Non-pigmented ciliary epithelial cell (primary cell): Measurements from ENCODE around the gene AQP1.

Source experiments
- DNase-seq: peaks from one replicate; pipeline ENCODE4 v3.0.0-alpha.2; 2010; ENCODE audit warnings: low read depth

AQP1 gene

GRCh38 chr7:30921540-30922401, 10.1 kb downstream of the AQP1 start:
- DNase-seq, result no peak

- DNase-seq, result no peak
Measured at GRCh38 chr7:30922596-30922995, 10.9 kb downstream of the AQP1 start.

- no peak for DNase-seq
Measured at GRCh38 chr7:30923009-30923773, 11.5 kb downstream of the AQP1 start.

GRCh38 chr7:30923774-30924413, 12.2 kb downstream of the AQP1 start:
- no peak for DNase-seq

GRCh38 chr7:30924624-30925023, 13.0 kb downstream of the AQP1 start:
- DNase-seq, result no peak

- DNase-seq, result no peak
Measured at GRCh38 chr7:30925117-30925516, 13.5 kb downstream of the AQP1 start.

- no peak for DNase-seq
Measured at GRCh38 chr7:30925913-30926312, 14.3 kb downstream of the AQP1 start.

GRCh38 chr7:30926313-30926712, 14.7 kb downstream of the AQP1 start:
- DNase-seq, result no peak

- no peak for DNase-seq
Measured at GRCh38 chr7:30927040-30927439, 15.4 kb downstream of the AQP1 start.

GRCh38 chr7:30927559-30927958, 15.9 kb downstream of the AQP1 start:
- DNase-seq, result no peak

GRCh38 chr7:30928254-30928872, 16.7 kb downstream of the AQP1 start:
- no peak for DNase-seq

GRCh38 chr7:30929686-30930085, 18.0 kb downstream of the AQP1 start:
- no peak for DNase-seq

GRCh38 chr7:30930621-30931020, 19.0 kb downstream of the AQP1 start:
- DNase-seq, result no peak

GRCh38 chr7:30931161-30931928, 19.7 kb downstream of the AQP1 start:
- DNase-seq, result no peak

- DNase-seq, result no peak
Measured at GRCh38 chr7:30931929-30932540, 20.4 kb downstream of the AQP1 start.

- DNase-seq, result no peak
Measured at GRCh38 chr7:30932562-30932961, 20.9 kb downstream of the AQP1 start.

GRCh38 chr7:30933124-30933974, 21.7 kb downstream of the AQP1 start:
- no peak for DNase-seq

GRCh38 chr7:30934225-30934624, 22.6 kb downstream of the AQP1 start:
- no peak for DNase-seq

GRCh38 chr7:30934732-30935568, 23.3 kb downstream of the AQP1 start:
- no peak for DNase-seq
